ENCODE measurements around the gene DOCK6.
"Not testable (repeated sequence)": the region's sequence is repeated elsewhere in the genome, so short reads cannot be mapped to it uniquely, and the experiment has no call there.

DOCK6 gene

GRCh38 chr19:11168568-11168967 is 93.8 kb downstream of the DOCK6 start:
- DNase-seq: no peak

DNA sequence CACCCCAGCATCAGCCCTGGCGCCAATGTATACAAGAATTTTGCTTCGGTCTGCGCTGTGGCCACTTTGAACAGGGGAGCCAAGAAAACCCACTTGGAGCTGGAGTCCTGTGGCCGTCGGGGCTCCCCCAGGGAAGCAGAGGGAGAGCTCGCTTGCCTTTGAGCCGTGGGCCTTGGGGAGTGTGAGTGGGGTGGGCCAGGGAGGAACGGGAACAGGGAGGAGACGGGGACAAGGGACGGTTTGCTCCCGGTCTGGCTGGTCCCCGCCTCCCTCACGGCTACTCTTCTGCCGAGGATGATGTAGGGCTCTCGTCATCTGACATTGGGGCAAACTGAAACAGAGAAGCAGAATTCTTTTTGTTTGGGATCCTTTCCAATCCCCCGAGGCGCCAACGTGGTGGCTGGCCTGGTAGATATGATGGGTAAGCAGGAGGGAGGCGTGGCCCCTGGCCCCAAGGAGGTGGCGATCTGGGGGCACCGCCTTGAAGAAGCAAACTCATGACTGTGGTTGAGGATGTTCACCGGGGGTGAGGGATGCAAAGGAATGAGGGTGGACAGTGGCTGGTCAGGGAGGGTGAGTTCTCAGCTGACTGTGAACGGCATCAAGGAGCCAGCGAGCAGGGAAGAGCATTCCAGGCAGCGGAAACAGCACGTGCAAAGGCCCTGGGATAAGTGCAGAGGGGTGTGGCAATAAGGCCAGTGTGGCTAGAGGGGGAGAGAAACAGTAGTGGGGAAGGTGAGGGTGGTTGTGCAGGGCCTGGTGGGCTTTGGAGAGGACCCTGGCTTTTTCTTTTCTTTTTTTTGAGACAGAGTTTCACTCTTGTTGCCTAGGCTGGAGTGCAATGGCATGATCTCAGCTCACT is 95.8 kb downstream of the DOCK6 start:
- DNase-seq: no peak

- no peak for DNase-seq
Measured at GRCh38 chr19:11165486-11166030, 96.8 kb downstream of the DOCK6 start.

DNA sequence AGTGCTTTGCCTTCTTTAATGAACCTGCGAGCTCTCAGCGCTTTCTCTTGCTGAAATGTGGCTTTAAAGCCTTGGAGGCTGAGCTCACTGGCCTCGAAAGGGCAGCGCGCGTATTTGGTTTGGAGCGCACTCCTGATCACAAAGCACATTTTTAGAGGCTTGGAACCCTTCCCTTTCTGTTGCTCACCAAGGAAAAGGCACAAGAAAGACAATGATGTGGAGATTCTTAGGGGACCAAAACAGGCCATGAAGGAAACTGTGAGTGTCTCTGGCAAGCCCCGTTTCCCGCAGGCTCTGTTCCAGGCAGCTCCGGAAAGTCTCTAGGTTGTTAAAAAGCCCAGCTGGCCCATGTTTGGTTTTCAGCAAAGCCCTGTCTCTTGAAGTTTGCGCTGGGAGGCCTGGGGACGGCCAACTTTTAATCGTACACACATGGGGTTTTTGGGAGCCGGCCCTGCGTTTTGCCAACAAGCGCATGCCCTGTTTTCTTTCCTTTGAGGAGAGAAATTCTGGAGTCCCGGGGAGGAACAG is 97.4 kb downstream of the DOCK6 start:
- no peak for DNase-seq

- no peak for DNase-seq
Measured at GRCh38 chr19:11164296-11164695, 98.0 kb downstream of the DOCK6 start.

DNA sequence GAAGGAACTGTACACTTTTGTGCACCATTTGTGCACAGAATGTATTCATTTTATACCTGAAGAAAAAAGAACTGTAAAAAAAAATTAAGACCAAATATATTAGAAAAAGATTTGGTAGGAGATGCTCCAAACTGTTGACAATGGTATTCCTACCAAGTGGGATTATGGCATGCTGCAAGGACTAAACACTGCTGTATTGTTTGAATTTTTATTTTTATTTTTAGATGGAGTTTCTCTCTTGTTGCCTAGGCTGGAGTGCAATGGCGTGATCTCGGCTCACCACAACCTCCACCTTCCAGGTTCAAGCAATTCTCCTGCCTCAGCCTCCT is 101.9 kb downstream of the DOCK6 start:
- not testable (repeated sequence) for DNase-seq

DNA sequence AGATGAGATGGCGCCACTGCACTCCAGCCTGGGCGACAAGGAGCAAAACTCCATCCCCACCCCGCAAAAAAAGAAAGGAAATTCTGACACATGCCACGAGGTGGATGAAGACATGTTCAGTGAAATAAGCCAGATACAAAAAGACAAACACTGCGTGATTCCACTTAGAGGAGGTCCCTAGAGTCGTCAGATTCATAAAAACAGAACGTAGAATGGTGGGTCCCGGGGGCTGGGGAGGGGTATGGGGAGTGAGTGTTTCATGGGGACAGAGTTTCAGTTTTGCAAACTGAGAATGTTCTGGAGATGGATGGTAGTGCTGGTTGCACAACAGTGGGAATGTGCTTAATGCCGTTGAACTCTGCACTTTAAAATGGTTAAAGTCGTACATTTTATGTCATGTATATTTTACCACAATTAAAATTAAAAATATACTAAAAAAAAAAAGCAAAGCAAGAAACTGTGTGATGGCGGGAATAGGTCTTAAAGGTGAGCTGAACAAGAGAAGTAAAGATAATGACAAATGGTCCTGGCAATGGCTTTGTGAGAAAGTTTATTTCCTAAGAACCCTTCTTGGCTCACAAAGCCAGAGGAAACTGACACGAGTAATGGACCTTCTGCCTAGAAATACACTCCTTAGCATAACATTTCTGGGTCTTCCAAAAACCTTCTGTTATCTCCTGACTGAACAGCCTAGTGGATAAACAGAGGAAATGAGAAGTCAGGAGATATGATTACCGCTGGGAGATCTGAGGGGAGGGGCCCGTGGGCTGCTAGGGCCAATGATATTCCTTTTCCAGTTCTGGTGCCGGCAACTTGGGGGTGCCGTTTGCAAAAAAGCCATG is 102.5 kb downstream of the DOCK6 start:
- no peak for DNase-seq

DNA sequence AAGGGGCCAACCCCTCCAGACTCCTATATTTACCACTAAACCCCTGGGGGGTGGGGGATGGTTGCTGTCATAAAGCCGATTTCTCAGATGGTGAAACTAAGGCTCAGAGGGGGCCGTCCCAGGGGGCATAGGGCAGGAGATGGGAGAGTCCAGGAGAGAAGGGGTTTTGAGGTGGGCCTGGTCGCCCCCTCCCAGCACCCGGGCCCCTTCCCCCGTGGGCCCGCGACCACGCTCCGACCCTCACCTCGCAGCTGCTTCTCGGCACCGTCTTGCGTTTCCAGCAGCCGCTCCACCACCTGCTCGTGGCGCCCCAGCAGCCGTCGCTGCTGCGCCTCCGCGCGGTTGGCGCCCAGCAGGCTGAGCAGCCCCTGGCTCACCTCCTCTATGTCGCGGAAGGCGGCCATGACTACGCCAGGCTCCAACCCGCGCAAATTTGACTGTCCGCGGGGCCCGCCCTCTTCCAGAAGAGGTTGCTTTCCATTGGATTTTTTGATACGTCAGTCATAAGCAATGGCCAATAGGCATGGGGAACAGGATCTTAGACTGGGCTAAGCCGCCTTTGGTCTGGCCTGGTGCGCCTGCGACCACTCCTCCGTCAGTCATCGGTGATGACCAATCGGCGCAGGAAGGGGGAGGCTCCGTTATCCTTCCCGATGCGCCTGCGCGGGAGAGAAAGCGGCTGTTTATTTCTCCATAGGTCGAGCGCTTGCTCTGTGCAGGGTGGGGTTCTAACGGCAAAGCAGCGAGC is 106.8 kb downstream of the DOCK6 start, which contains the start of gene SPC24:
TSS of gene SPC24 (minus strand) at position 410 of the 748 bp plus-strand sequence. CDS start at position 404, 6 bp downstream.
- peak; percentile 94 to 97 for DNase-seq

DNA sequence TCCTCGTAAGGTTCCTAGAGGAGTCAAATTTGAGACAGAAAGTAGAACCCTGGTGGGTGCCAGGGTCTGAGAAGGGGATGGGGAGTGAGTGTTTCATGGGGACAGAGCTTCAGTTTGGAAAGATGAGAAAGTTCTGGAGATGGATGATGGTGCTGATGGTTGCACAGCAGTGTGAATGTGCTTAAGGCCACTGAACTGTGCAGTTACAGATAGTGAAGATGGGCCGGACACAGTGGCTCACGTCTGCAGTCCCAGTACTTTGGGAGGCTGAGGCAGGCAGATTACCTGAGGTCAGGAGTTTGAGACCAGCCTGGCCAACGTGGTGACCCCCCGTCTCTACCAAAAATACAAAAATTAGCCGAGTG is 107.7 kb downstream of the DOCK6 start:
- DNase-seq: no peak

- DNase-seq: no peak
Measured at GRCh38 chr19:11152318-11153062, 109.8 kb downstream of the DOCK6 start.

- no peak for DNase-seq
Measured at GRCh38 chr19:11151181-11151580, 111.1 kb downstream of the DOCK6 start.
